H1 (cell line): ENCODE results near the gene IFNL1. TPM values are rescaled to one million over a fixed set of nuclear protein-coding genes. Genes with fewer than 3 reads are reported as not detected.

Experiments used
- CTCF ChIA-PET: fragments of 300-600 bp; sonication (Branson Sonifier 250); formaldehyde crosslinking; loops from one replicate; lab custom pipeline; 2021; ENCODE audit not compliant: partially characterized antibody; lab: Charles Lee
- POLR2A ChIA-PET: fragments of 300-600 bp; sonication (Branson Sonifier 250); formaldehyde crosslinking; loops from one replicate; lab custom pipeline; 2021; ENCODE audit warnings: inconsistent platforms; ENCODE audit not compliant: partially characterized antibody; lab: Charles Lee
- DNase-seq, 2 experiments: peaks; one replicate each; pipeline versions ENCODE4 v3.0.0 to v3.0.0-alpha.2; 2010 to 2022; ENCODE audit warnings: low spot score in 2 of 2, low read depth in 1 of 2, mixed read lengths in 1 of 2
- FAIRE-seq: peaks from 2 replicates; lab custom pipeline; 2011; peaks lifted over from hg19 to GRCh38; lab: Jason Lieb, UNC
- H2AFZ ChIP-seq: 2 replicates; pipeline ENCODE4 v1.8.1; 2012; ENCODE audit warnings: low read length, inconsistent platforms
- H2AK5ac ChIP-seq: 2 replicates; pipeline ENCODE4 v1.6.1; 2013; ENCODE audit warnings: low read depth, low read length
- H2BK120ac ChIP-seq: replicated peaks from 2 replicates; pipeline ENCODE3; 2013; ENCODE audit warnings: low read depth, low read length, inconsistent platforms
- H2BK12ac ChIP-seq: 2 replicates; pipeline ENCODE4 v1.6.1; 2013; ENCODE audit warnings: low read depth, low read length
- H2BK15ac ChIP-seq: 2 replicates; pipeline ENCODE4 v1.6.1; 2013; ENCODE audit warnings: low read length
- H2BK20ac ChIP-seq: 2 replicates; pipeline ENCODE4 v1.6.1; 2013; ENCODE audit warnings: low read length
- H2BK5ac ChIP-seq: 2 replicates; pipeline ENCODE4 v1.6.1; 2013; ENCODE audit warnings: low read depth, low read length
- H3K14ac ChIP-seq: 2 replicates; pipeline ENCODE4 v1.6.1; 2013; ENCODE audit warnings: inconsistent platforms; ENCODE audit not compliant: insufficient read length
- H3K18ac ChIP-seq: 2 replicates; pipeline ENCODE4 v1.6.1; 2013; ENCODE audit warnings: low read length; ENCODE audit errors: extremely low read depth
- H3K23ac ChIP-seq: 2 replicates; pipeline ENCODE4 v1.6.1; 2013; ENCODE audit warnings: inconsistent platforms; ENCODE audit not compliant: insufficient read length
- H3K23me2 ChIP-seq: 2 replicates; pipeline ENCODE4 v1.6.1; 2013; ENCODE audit warnings: low read depth, low read length
- H3K27ac ChIP-seq: 2 replicates; pipeline ENCODE4 v1.6.1; 2011; ENCODE audit warnings: low read depth, low read length, inconsistent platforms
- H3K27me3 ChIP-seq, 4 experiments: replicated peaks in 1 of 4; 1 replicate in 1 of 4; 2 replicates in 3 of 4; pipeline versions ENCODE4 v1.6.1 to v1.8.1; 2011 to 2013; ENCODE audit warnings: low read length in 3 of 4, mild to moderate bottlenecking in 3 of 4, inconsistent platforms in 2 of 4, mixed read lengths in 2 of 4, moderate library complexity in 1 of 4; ENCODE audit not compliant: control insufficient read depth in 3 of 4, insufficient read depth in 3 of 4; ENCODE audit errors: extremely low read depth in 1 of 4
- H3K36me3 ChIP-seq, 4 experiments: 2 replicates each; pipeline versions ENCODE4 v1.6.1 to v1.8.1; 2011 to 2013; ENCODE audit warnings: mild to moderate bottlenecking in 4 of 4, low read length in 3 of 4, moderate library complexity in 2 of 4, control low read depth in 1 of 4, inconsistent platforms in 1 of 4; ENCODE audit not compliant: insufficient read depth in 4 of 4, control insufficient read depth in 2 of 4
- H3K4ac ChIP-seq: replicated peaks from 2 replicates; pipeline ENCODE3; 2013; ENCODE audit warnings: low read length, low read depth, mixed read lengths, inconsistent platforms; ENCODE audit not compliant: insufficient read length
- H3K4me1 ChIP-seq, 4 experiments: replicated peaks in 1 of 4; 1 replicate in 1 of 4; 2 replicates in 3 of 4; pipeline versions ENCODE4 v1.6.1 to v1.8.1; 2011 to 2013; ENCODE audit warnings: low read length in 3 of 4, inconsistent platforms in 2 of 4, mixed read lengths in 1 of 4; ENCODE audit not compliant: insufficient read depth in 4 of 4, control insufficient read depth in 3 of 4
- H3K4me2 ChIP-seq, 2 experiments: 2 replicates each; pipeline versions ENCODE4 v1.6.1 to v1.8.1; 2011 to 2013; ENCODE audit warnings: low read depth in 2 of 2, low read length in 2 of 2, control low read depth in 1 of 2, inconsistent platforms in 1 of 2, mild to moderate bottlenecking in 1 of 2; ENCODE audit not compliant: insufficient read depth in 1 of 2
- H3K4me3 ChIP-seq, 4 experiments: fragments of 200-600, 300-600 bp in 1 of 4; sonication (generic), shearing (Covaris generic), sonication (Bioruptor Twin) in 1 of 4; 2 replicates each; pipeline versions ENCODE4 v1.5.1 to v1.8.1; 2011 to 2016; ENCODE audit warnings: low read length in 4 of 4, low read depth in 3 of 4, control low read depth in 2 of 4, inconsistent platforms in 2 of 4, mild to moderate bottlenecking in 2 of 4, mixed read lengths in 1 of 4, moderate library complexity in 1 of 4; ENCODE audit not compliant: insufficient read depth in 2 of 4; ENCODE audit errors: extremely low read depth in 1 of 4
- H3K56ac ChIP-seq: replicated peaks from 2 replicates; pipeline ENCODE3; 2013; ENCODE audit warnings: low read depth, mild to moderate bottlenecking, mixed read lengths, low read length, inconsistent platforms; ENCODE audit not compliant: insufficient read length
- H3K79me1 ChIP-seq: 2 replicates; pipeline ENCODE4 v1.6.1; 2013; ENCODE audit warnings: low read depth, low read length, control low read depth
- H3K79me2 ChIP-seq, 2 experiments: 2 replicates each; pipeline versions ENCODE4 v1.6.1 to v1.8.1; 2012 to 2013; ENCODE audit warnings: low read length in 2 of 2, mild to moderate bottlenecking in 2 of 2, inconsistent platforms in 1 of 2; ENCODE audit not compliant: insufficient read depth in 2 of 2, control insufficient read depth in 1 of 2
- H3K9ac ChIP-seq, 4 experiments: replicated peaks in 1 of 4; 1 replicate in 1 of 4; 2 replicates in 3 of 4; pipeline versions ENCODE4 v1.6.1 to v1.8.1; 2011 to 2013; ENCODE audit warnings: low read depth in 3 of 4, low read length in 3 of 4, control low read depth in 2 of 4, mild to moderate bottlenecking in 2 of 4, moderate library complexity in 2 of 4, inconsistent platforms in 1 of 4; ENCODE audit errors: extremely low read depth in 1 of 4
- H3K9me3 ChIP-seq, 2 experiments: 2 replicates each; pipeline versions ENCODE4 v1.6.1 to v1.8.1; 2012 to 2013; ENCODE audit warnings: mild to moderate bottlenecking in 2 of 2, moderate library complexity in 2 of 2, control low read depth in 1 of 2, inconsistent platforms in 1 of 2, low read depth in 1 of 2, low read length in 1 of 2, mixed read lengths in 1 of 2; ENCODE audit not compliant: insufficient read depth in 2 of 2
- H4K20me1 ChIP-seq, 2 experiments: replicated peaks in 1 of 2; 2 replicates each; pipeline versions ENCODE3 to v1.8.1; 2011 to 2013; ENCODE audit warnings: inconsistent platforms in 2 of 2, low read length in 2 of 2, mild to moderate bottlenecking in 1 of 2; ENCODE audit not compliant: insufficient read depth in 2 of 2, control insufficient read depth in 1 of 2
- H4K5ac ChIP-seq: 2 replicates; pipeline ENCODE4 v1.6.1; 2013; ENCODE audit warnings: low read length, low read depth, mixed read lengths, inconsistent platforms; ENCODE audit not compliant: insufficient read length
- H4K8ac ChIP-seq: 2 replicates; pipeline ENCODE4 v1.8.0; 2013; ENCODE audit warnings: mild to moderate bottlenecking, moderate library complexity, low read length, inconsistent platforms; ENCODE audit not compliant: insufficient read depth; ENCODE audit errors: extremely low read depth
- H4K91ac ChIP-seq: replicated peaks from 2 replicates; pipeline ENCODE3; 2013; ENCODE audit warnings: low read length, mixed read lengths, inconsistent platforms; ENCODE audit not compliant: insufficient read length
- CREB1 ChIP-seq: IDR thresholded peaks from 2 replicates; pipeline ENCODE4 v1.6.1; 2012; ENCODE audit warnings: inconsistent platforms
- CTBP2 ChIP-seq: IDR thresholded peaks from 2 replicates; pipeline ENCODE4 v1.7.0; 2011; ENCODE audit warnings: borderline replicate concordance, mild to moderate bottlenecking, moderate library complexity, mixed read lengths, low read length; ENCODE audit not compliant: insufficient read depth, insufficient read length
- FOSL1 ChIP-seq: IDR thresholded peaks from 2 replicates; pipeline ENCODE4 v1.6.1; 2011; ENCODE audit warnings: mild to moderate bottlenecking, low read depth, low read length, moderate library complexity; ENCODE audit not compliant: insufficient read depth
- KDM4A ChIP-seq: IDR thresholded peaks from one replicate; pipeline ENCODE4 v1.7.1; 2012; ENCODE audit warnings: low read depth, mild to moderate bottlenecking, moderate library complexity, low read length, inconsistent platforms; ENCODE audit not compliant: severe bottlenecking
- RXRA ChIP-seq: IDR thresholded peaks from 2 replicates; pipeline ENCODE4 v1.6.1; 2011; ENCODE audit warnings: low read depth, mild to moderate bottlenecking, low read length, moderate library complexity; ENCODE audit not compliant: insufficient read depth
- SP2 ChIP-seq: IDR thresholded peaks from 2 replicates; pipeline ENCODE4 v1.6.1; 2012; ENCODE audit warnings: mild to moderate bottlenecking, low read length, inconsistent platforms
- whole genome bisulfite sequencing, 2 experiments: shearing (Covaris generic) in 1 of 2; methylation state at CpG; one replicate each; pipeline versions ENCODE4 v1.1.6 to v1.1.7; 2013 to 2015; ENCODE audit warnings: low lambda C conversion rate in 2 of 2, mixed read lengths in 2 of 2, inconsistent platforms in 1 of 2, low coverage in 1 of 2, missing lambda C conversion rate in 1 of 2; ENCODE audit not compliant: insufficient replicate concordance in 2 of 2, insufficient coverage in 1 of 2, insufficient read length in 1 of 2; ENCODE audit errors: extremely low coverage in 1 of 2, missing lambda C conversion rate in 1 of 2; 5-methylcytosine and 5-hydroxymethylcytosine counted together
- polyA plus RNA-seq, 7 experiments: library from polyadenylated mRNA; depleted of rRNA in 3 of 7; stranded (reverse) in 5 of 7; unstranded in 2 of 7; fragments of >200 nt in 5 of 7; fragments of 200-250 nt in 2 of 7; gene quantifications; 1 replicate in 5 of 7; 2 replicates in 1 of 7; 4 replicates in 1 of 7; pipeline versions ENCODE4 v1.2.1 to v1.2.3, GENCODE V29; 2011 to 2013; ENCODE audit warnings: missing spikeins in 2 of 7, mixed read lengths in 2 of 7
- total RNA-seq: library from RNA; stranded (reverse); fragmentation: NEBNext Ultra II Directional; extraction: Animal tissue kit (Norgen Biotek cat#: 25700); gene quantifications from 2 replicates; pipeline ENCODE4 v1.2.1, GENCODE V29; 2021
- TF ChIP-seq, protein P1 (sequence below), 3 experiments: IDR thresholded peaks; 1 replicate in 2 of 3; 2 replicates in 1 of 3; pipeline versions ENCODE4 v1.5.1 to v1.6.1; 2011; ENCODE audit warnings: low read length in 3 of 3, mild to moderate bottlenecking in 3 of 3, inconsistent platforms in 2 of 3, low read depth in 1 of 3, moderate library complexity in 1 of 3; ENCODE audit not compliant: insufficient read depth in 1 of 3; ENCODE audit errors: control extremely low read depth in 1 of 3

IFNL1 gene
- total and polyA plus RNA-seq, 2 of the 8 experiments (the other 6 are each of a cell fraction or from before 2014, with no cell fraction given) = not detected

DNA sequence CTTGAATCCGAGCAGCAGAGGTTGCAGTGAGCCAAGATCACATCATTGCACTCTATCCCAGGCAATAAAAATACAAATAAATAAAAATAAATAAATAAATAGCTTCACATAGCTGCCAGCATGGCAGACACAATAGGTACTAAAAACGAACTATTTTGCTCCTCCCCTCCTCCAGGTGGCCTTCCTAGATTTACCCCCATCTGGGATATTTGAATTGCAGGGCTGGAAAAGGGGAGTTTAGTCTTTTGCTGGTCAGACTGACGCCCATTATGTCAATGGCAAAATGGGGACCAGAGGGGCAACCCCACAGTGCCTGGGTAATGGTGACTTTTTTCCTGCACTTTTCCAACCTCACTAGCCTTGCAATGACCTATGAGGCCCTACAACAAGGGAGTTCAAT is 40.3 kb downstream of the IFNL1 start:
- TF ChIP-seq CTBP2 (no peak), KDM4A (no peak), FOSL1 (no peak), CREB1 (no peak), RXRA (no peak), SP2 (no peak)
- TF ChIP-seq, protein P1, sequence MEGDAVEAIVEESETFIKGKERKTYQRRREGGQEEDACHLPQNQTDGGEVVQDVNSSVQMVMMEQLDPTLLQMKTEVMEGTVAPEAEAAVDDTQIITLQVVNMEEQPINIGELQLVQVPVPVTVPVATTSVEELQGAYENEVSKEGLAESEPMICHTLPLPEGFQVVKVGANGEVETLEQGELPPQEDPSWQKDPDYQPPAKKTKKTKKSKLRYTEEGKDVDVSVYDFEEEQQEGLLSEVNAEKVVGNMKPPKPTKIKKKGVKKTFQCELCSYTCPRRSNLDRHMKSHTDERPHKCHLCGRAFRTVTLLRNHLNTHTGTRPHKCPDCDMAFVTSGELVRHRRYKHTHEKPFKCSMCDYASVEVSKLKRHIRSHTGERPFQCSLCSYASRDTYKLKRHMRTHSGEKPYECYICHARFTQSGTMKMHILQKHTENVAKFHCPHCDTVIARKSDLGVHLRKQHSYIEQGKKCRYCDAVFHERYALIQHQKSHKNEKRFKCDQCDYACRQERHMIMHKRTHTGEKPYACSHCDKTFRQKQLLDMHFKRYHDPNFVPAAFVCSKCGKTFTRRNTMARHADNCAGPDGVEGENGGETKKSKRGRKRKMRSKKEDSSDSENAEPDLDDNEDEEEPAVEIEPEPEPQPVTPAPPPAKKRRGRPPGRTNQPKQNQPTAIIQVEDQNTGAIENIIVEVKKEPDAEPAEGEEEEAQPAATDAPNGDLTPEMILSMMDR (IDR thresholded peaks at IDR 0.05; ENCODE audit: control extremely low read depth in 1 of 3, insufficient read depth in 1 of 3, low read depth in 1 of 3, low read length in 3 of 3) = no peak
- no peak for DNase-seq
- Histone ChIP-seq H3K14ac (no peak overlapping the region), H2BK20ac (no peak overlapping the region), H3K4ac (no peak overlapping the region), H2AK5ac (no peak overlapping the region), H3K4me3 (no peak overlapping the region), H2BK12ac (no peak overlapping the region), H4K20me1 (peaks cover 0 to 2% of the 10 kb centered on the region in 2 experiments), H2AFZ (no peak overlapping the region), H4K8ac (no peak overlapping the region), H2BK5ac (no peak overlapping the region), H3K23ac (no peak overlapping the region), H3K23me2 (peaks cover 6% of the 10 kb centered on the region), H4K91ac (no peak overlapping the region), H3K79me2 (no peaks in the 10 kb centered on the region), H3K9me3 (no peaks in the 10 kb centered on the region), H2BK15ac (no peak overlapping the region), H2BK120ac (no peak overlapping the region), H3K9ac (no peak overlapping the region), H3K27ac (no peak overlapping the region), H3K27me3 (no peaks in the 10 kb centered on the region; a peak in 1 of 7 replicates), H3K79me1 (no peaks in the 10 kb centered on the region), H3K36me3 (no peaks in the 10 kb centered on the region), H3K18ac (no peak overlapping the region), H3K56ac (no peak overlapping the region), H3K4me2 (no peak overlapping the region), H4K5ac (no peak overlapping the region), H3K4me1 (peaks cover 0 to 7% (median 2%) of the 10 kb centered on the region in 4 experiments; a peak in 3 of 7 replicates)
- WGBS, 2 experiments = 91% methylated on average over 3 of the region's 3 CpGs; no CpG with 5 or more reads in 1 of the 2 experiments
- CTCF ChIA-PET = interaction anchor here (1.3 to 11.7 kb wide), 2 partner anchors 122 to 214 kb away, joined by 4 to 85 read pairs; no protein-coding TSS in a partner anchor
- no peak for FAIRE-seq
- POLR2A ChIA-PET = interaction anchor here (1.2 kb wide), 1 partner anchor 16 kb away, joined by 3 read pairs; no protein-coding TSS in a partner anchor
